CD4-positive, CD25-positive, alpha-beta regulatory T cell (primary cell): ENCODE results near the gene MIGA1. TPM values are rescaled to one million over a fixed set of nuclear protein-coding genes. Genes with fewer than 3 reads are reported as not detected.
"Not testable (repeated sequence)": the region's sequence is repeated elsewhere in the genome, so short reads cannot be mapped to it uniquely, and the experiment has no call there.

Source experiments
- ATAC-seq, 2 donors: fragments of 150-1000 bp; cut with Tn5 transposase; one replicate each; pipeline ENCODE4 v1.10.0; 2021; ENCODE audit warnings: low read depth in 2 of 2, moderate number of reproducible peaks in 2 of 2, moderate library complexity in 1 of 2
- DNase-seq, 3 donors: peaks; one replicate each; pipeline versions ENCODE4 v3.0.0 to v3.0.0-alpha.2; 2012 to 2022; ENCODE audit warnings: mixed read lengths in 1 of 3
- H3K27ac ChIP-seq: one replicate; pipeline ENCODE4 v1.7.0; 2013; ENCODE audit warnings: mild to moderate bottlenecking, low read length; ENCODE audit not compliant: insufficient read depth, poor library complexity, severe bottlenecking
- H3K27me3 ChIP-seq: one replicate; pipeline ENCODE4 v1.7.0; 2013; ENCODE audit warnings: low read length; ENCODE audit not compliant: control insufficient read depth, insufficient read depth
- H3K36me3 ChIP-seq: one replicate; pipeline ENCODE4 v1.7.0; 2013; ENCODE audit warnings: mild to moderate bottlenecking, low read length, moderate library complexity; ENCODE audit not compliant: control insufficient read depth, insufficient read depth
- H3K4me1 ChIP-seq: 2 replicates; pipeline ENCODE4 v1.7.0; 2013; ENCODE audit warnings: mild to moderate bottlenecking, low read length; ENCODE audit not compliant: insufficient read depth, control insufficient read depth, poor library complexity, severe bottlenecking
- H3K4me3 ChIP-seq: one replicate; pipeline ENCODE4 v1.7.0; 2013; ENCODE audit warnings: low read depth, mild to moderate bottlenecking, low read length, moderate library complexity
- H3K9me3 ChIP-seq, 2 experiments: 1 replicate in 1 of 2; 2 replicates in 1 of 2; pipeline ENCODE4 v1.7.0; 2013; ENCODE audit warnings: low read length in 2 of 2, mild to moderate bottlenecking in 1 of 2, moderate library complexity in 1 of 2; ENCODE audit not compliant: control insufficient read depth in 2 of 2
- H3K27ac Mint-ChIP-seq, 3 donors: one replicate each; pipeline ENCODE4 v1.8.0; 2020 to 2022; ENCODE audit warnings: mild to moderate bottlenecking in 3 of 3, mixed read lengths in 3 of 3, moderate library complexity in 2 of 3
- H3K27me3 Mint-ChIP-seq: one replicate; pipeline ENCODE4 v1.8.0; 2022; ENCODE audit warnings: mild to moderate bottlenecking, mixed read lengths
- H3K36me3 Mint-ChIP-seq: one replicate; pipeline ENCODE4 v1.8.0; 2020; ENCODE audit warnings: mixed read lengths
- H3K4me1 Mint-ChIP-seq, 4 donors: one replicate each; pipeline ENCODE4 v1.8.0; 2020 to 2022; ENCODE audit warnings: mixed read lengths in 4 of 4, mild to moderate bottlenecking in 1 of 4
- H3K4me3 Mint-ChIP-seq, 4 donors: one replicate each; pipeline ENCODE4 v1.8.0; 2020 to 2022; ENCODE audit warnings: mild to moderate bottlenecking in 4 of 4, mixed read lengths in 4 of 4, moderate library complexity in 3 of 4
- H3K9me3 Mint-ChIP-seq, 7 donors: one replicate each; pipeline ENCODE4 v1.8.0; 2020 to 2022; ENCODE audit warnings: mixed read lengths in 7 of 7, mild to moderate bottlenecking in 3 of 7, moderate library complexity in 2 of 7
- polyA plus RNA-seq, 4 donors: library from polyadenylated mRNA; unstranded; fragments of 300-500 nt; fragmentation: Illumina TruSeq; gene quantifications; one replicate each; pipeline ENCODE4 v1.2.3, GENCODE V29; 2021
- total RNA-seq: library from RNA; stranded (reverse); gene quantifications from one replicate; pipeline ENCODE4 v1.2.3, GENCODE V29; 2022

The MIGA1 gene
- total and polyA plus RNA-seq, 5 donors from 2014 or later, result 8.4 to 15.3 (median 11.7) TPM

DNA sequence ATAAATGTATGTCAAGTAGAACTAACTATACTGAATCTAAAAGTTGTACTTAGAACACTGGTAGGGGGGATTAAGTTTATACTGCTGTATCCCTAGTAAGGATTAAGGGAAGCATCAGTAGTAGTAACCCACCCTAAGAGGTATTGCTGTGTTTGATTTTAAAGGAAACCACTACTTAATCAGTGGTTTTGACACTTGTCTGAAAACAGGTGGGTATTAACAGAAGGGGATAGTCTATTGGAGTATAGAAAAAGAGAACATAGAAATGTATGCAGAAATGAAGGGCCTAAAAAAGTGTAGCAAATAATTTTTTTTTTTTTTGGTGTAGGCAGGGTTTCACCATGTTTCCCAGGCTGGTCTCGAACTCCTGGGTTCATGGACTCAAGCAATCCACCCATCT lies 2.2 kb downstream of the MIGA1 start:
- peaks cover 21% of the 10 kb centered on the region for H3K36me3 Mint-ChIP-seq

DNA sequence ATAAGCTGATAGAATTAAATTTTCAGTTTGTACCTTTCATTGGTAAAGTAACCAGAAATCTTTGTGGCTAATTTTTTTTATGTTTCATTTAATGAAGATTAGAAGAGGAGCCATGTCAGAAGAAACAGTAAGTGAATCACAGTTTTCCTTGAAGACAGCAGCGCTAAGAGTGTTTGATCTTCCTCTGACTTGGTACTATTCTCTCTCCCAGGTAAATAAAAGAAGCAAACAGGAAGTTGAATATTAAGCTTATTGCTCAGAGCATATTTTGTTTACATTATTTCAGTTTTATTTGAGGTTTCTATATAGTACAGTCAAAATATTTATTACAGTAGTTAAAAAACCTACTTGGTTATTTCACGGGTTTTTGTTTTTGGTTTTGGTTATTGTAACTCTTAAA lies 3.7 kb downstream of the MIGA1 start:
- Histone ChIP-seq H3K27me3 (no peaks in the 10 kb centered on the region), H3K4me3 (peak overlapping the region; percentile 43), H3K27ac (peak overlapping the region; percentile 47), H3K9me3 (no peaks in the 10 kb centered on the region), H3K36me3 (peaks cover 25% of the 10 kb centered on the region), H3K4me1 (peaks cover 37% of the 10 kb centered on the region)
- no peak for DNase-seq
- H3K4me3 Mint-ChIP-seq, result peak overlapping the region in 2 of 4 donors; percentile 14 to 21
- peaks cover 0 to 6% (median 0%) of the 10 kb centered on the region in 7 donors for H3K9me3 Mint-ChIP-seq
- peaks cover 35 to 59% (median 45%) of the 10 kb centered on the region in 4 donors for H3K4me1 Mint-ChIP-seq
- H3K36me3 Mint-ChIP-seq, result peaks cover 31% of the 10 kb centered on the region
- peak overlapping the region in 1 of 3 donors; percentile 52 for H3K27ac Mint-ChIP-seq
- ATAC-seq, result no peak
- H3K27me3 Mint-ChIP-seq, result no peaks in the 10 kb centered on the region

More for the DNA sequence above, 2.2 kb downstream of the MIGA1 start:
- Histone ChIP-seq H3K4me3 (peak overlapping the region; percentile 87), H3K27me3 (no peaks in the 10 kb centered on the region), H3K4me1 (peaks cover 37% of the 10 kb centered on the region), H3K9me3 (no peaks in the 10 kb centered on the region), H3K27ac (no peak overlapping the region), H3K36me3 (peaks cover 19% of the 10 kb centered on the region)
- H3K27ac Mint-ChIP-seq, result peak overlapping the region in 1 of 3 donors; percentile 52
- DNase-seq, result no peak
- H3K4me1 Mint-ChIP-seq, result peaks cover 35 to 56% (median 44%) of the 10 kb centered on the region in 4 donors
- ATAC-seq, result no peak
- peak overlapping the region in 3 of 4 donors; percentile 79 to 95 (median 90) for H3K4me3 Mint-ChIP-seq
- H3K9me3 Mint-ChIP-seq, result peaks cover 0 to 5% (median 0%) of the 10 kb centered on the region in 7 donors
- no peaks in the 10 kb centered on the region for H3K27me3 Mint-ChIP-seq

DNA sequence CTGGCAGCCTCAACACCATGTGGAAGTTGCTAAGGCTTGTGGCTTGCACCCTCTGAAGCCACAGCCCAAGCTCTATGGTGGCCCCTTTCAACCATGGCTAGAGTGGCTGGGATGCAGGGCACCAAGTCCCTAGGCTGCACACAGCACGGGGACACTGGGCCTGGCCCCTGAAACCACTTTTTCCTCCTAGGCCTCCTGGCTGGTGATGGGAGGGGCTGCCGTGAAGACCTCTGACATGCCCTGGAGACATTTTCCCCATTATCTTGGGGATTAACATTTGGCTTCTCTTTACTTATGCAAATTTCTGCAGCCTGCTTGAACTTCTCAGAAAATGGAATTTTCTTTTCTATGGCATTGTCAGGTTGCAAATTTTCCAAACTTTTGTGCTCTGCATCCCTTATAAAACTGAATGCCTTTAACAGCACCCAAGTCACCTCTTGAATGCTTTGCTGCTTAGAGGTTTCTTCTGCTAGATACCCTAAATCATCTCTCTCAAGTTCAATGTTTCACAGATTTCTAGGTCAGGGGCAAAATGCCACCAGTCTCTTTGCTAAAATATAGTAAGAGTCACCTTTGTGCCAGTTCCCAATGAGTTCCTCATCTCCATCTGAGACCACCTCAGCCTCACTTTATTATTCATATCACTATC lies 6.8 kb downstream of the MIGA1 start:
- Mint-ChIP-seq H3K36me3 (peaks cover 38% of the 10 kb centered on the region), H3K4me1 (peaks cover 23 to 39% (median 33%) of the 10 kb centered on the region in 4 donors), H3K4me3 (peak overlapping the region in 1 of 4 donors; percentile 21)
- not testable (repeated sequence) for H3K27ac Mint-ChIP-seq, H3K9me3 ChIP-seq, H3K27me3 ChIP-seq, H3K27me3 Mint-ChIP-seq, ATAC-seq, H3K27ac ChIP-seq, H3K9me3 Mint-ChIP-seq, DNase-seq, H3K4me3 ChIP-seq
- Histone ChIP-seq H3K36me3 (peaks cover 42% of the 10 kb centered on the region), H3K4me1 (peaks cover 26% of the 10 kb centered on the region)

GRCh38 chr1:77794550-77794949 lies 15.1 kb downstream of the MIGA1 start:
- Histone ChIP-seq H3K27me3 (no peaks in the 10 kb centered on the region), H3K36me3 (peaks cover 20% of the 10 kb centered on the region), H3K9me3 (no peaks in the 10 kb centered on the region), H3K27ac (no peak overlapping the region), H3K4me3 (no peak overlapping the region), H3K4me1 (no peaks in the 10 kb centered on the region)
- H3K27ac Mint-ChIP-seq, result peak overlapping the region in 1 of 3 donors; percentile 11
- peaks cover 29% of the 10 kb centered on the region for H3K36me3 Mint-ChIP-seq
- no peaks in the 10 kb centered on the region for H3K9me3 Mint-ChIP-seq
- peaks cover 11 to 35% (median 22%) of the 10 kb centered on the region in 4 donors for H3K4me1 Mint-ChIP-seq
- H3K4me3 Mint-ChIP-seq, result no peak overlapping the region
- no peaks in the 10 kb centered on the region for H3K27me3 Mint-ChIP-seq
- DNase-seq (no peak), ATAC-seq (no peak)

DNA sequence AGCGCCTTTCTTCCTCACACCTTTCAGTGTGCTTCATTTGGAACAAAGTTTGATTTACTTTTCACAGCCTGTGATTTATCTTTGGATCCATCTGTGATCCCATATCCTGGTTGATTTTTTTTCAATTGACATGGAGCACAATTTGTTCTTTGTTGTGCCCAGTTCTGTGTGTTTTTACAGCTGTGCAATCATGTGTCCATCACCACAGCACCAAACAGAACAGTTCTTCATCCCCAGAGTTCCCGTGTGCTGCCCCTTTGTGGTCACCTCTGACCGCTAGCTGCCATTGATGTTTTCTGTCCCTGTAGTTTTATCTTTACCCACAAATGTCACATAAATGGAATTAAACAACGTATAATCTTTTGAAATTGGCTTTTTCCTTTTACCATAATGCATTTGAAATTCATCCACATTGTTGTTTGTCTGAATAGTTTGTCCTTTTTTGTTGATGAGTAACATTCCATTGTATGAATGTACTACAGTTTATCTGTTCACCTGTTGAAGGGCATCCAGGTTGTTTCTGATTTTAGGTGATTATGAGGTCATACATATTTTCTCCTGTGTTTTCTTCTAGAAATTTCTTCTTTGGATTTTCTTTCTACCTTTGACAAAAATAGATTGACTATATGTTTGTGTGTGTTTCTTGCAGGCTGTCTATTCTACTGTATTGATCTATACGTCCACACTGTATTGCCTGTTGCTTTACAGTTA lies 17.4 kb downstream of the MIGA1 start:
- no peak overlapping the region for H3K27ac ChIP-seq
- Mint-ChIP-seq H3K27me3 (no peaks in the 10 kb centered on the region), H3K9me3 (no peaks in the 10 kb centered on the region), H3K4me3 (no peak overlapping the region), H3K36me3 (peaks cover 32% of the 10 kb centered on the region), H3K4me1 (peaks cover 8 to 42% (median 33%) of the 10 kb centered on the region in 4 donors), H3K27ac (peak overlapping the region in 1 of 3 donors; percentile 12)
- peaks cover 17% of the 10 kb centered on the region for H3K36me3 ChIP-seq
- H3K9me3 ChIP-seq, result no peaks in the 10 kb centered on the region
- no peaks in the 10 kb centered on the region for H3K4me1 ChIP-seq
- DNase-seq (no peak), ATAC-seq (no peak)
- no peaks in the 10 kb centered on the region for H3K27me3 ChIP-seq
- H3K4me3 ChIP-seq, result no peak overlapping the region

DNA sequence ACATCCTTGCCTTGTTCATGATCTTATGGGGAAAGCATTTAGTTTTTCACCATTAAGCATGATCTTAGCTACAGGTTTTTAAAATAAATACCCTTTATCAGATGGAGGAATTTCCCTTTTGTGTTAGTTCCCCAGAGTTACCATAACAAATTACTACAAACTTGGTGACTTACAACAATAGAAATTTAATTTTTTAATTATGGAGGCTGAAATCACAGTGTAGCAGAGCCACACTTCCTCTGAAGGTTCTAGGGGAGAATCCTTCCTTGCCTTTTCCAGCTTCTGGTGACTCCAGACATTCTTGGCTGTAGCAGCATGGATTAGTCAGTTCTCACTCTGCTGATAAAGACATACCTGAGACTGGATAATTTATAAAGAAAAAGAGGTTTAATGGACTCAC lies 18.5 kb downstream of the MIGA1 start:
- Mint-ChIP-seq H3K36me3 (peaks cover 30% of the 10 kb centered on the region), H3K4me1 (peaks cover 0 to 36% (median 29%) of the 10 kb centered on the region in 4 donors), H3K27ac (no peak overlapping the region), H3K9me3 (no peaks in the 10 kb centered on the region), H3K4me3 (no peak overlapping the region), H3K27me3 (no peaks in the 10 kb centered on the region)
- ATAC-seq, result no peak
- no peaks in the 10 kb centered on the region for H3K4me1 ChIP-seq
- H3K36me3 ChIP-seq, result peaks cover 22% of the 10 kb centered on the region
- no peak overlapping the region for H3K4me3 ChIP-seq
- no peak for DNase-seq
- no peaks in the 10 kb centered on the region for H3K9me3 ChIP-seq
- H3K27me3 ChIP-seq, result no peaks in the 10 kb centered on the region
- no peak overlapping the region for H3K27ac ChIP-seq

DNA sequence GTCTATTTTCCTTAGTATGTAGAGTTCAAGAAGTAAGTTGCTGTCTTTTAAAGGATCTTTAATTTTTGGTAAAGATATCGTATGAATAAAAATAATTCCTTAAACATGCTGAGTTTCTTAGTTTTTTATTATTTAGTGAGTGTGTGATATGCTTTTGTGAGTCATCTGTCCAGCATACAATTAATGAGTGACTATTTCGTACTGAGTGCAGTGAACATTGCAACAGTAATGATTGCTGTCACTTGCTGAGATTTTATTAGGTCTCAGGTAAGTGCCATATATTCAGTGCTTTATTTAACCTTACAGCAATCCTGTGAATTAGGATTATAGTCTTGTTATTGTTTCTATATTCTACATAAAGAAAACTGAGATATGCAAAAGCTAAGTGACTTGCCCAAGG lies 22.6 kb downstream of the MIGA1 start:
- H3K4me3 Mint-ChIP-seq, result no peak overlapping the region
- H3K27me3 Mint-ChIP-seq, result no peaks in the 10 kb centered on the region
- Histone ChIP-seq H3K27me3 (no peaks in the 10 kb centered on the region), H3K36me3 (peaks cover 48% of the 10 kb centered on the region), H3K27ac (no peak overlapping the region), H3K4me1 (no peaks in the 10 kb centered on the region), H3K9me3 (no peaks in the 10 kb centered on the region), H3K4me3 (no peak overlapping the region)
- peak overlapping the region in 1 of 3 donors; percentile 80 for H3K27ac Mint-ChIP-seq
- no peak for ATAC-seq
- H3K9me3 Mint-ChIP-seq, result no peaks in the 10 kb centered on the region
- DNase-seq, result no peak
- H3K4me1 Mint-ChIP-seq, result peaks cover 0 to 36% (median 24%) of the 10 kb centered on the region in 4 donors
- H3K36me3 Mint-ChIP-seq, result peaks cover 36% of the 10 kb centered on the region
